ENCODE measurements around the gene CARD14. TPM values are rescaled to one million over a fixed set of nuclear protein-coding genes. Genes with fewer than 3 reads are reported as not detected.

CARD14 gene
- total and polyA plus RNA-seq, 2 of the 13 experiments (the other 11 are each of a cell fraction or from before 2014, with no cell fraction given) = 0.11 TPM; not detected in 1

- TF ChIP-seq THYN1 (CRISPR knock-in tag; IDR thresholded peaks at IDR 0.05; ENCODE audit: borderline replicate concordance, low read depth) = no peak
- no peak for TF ChIP-seq PRMT3 (CRISPR knock-in tag; IDR thresholded peaks at IDR 0.05; ENCODE audit: borderline replicate concordance, low read depth)
- TF ChIP-seq, protein P1, sequence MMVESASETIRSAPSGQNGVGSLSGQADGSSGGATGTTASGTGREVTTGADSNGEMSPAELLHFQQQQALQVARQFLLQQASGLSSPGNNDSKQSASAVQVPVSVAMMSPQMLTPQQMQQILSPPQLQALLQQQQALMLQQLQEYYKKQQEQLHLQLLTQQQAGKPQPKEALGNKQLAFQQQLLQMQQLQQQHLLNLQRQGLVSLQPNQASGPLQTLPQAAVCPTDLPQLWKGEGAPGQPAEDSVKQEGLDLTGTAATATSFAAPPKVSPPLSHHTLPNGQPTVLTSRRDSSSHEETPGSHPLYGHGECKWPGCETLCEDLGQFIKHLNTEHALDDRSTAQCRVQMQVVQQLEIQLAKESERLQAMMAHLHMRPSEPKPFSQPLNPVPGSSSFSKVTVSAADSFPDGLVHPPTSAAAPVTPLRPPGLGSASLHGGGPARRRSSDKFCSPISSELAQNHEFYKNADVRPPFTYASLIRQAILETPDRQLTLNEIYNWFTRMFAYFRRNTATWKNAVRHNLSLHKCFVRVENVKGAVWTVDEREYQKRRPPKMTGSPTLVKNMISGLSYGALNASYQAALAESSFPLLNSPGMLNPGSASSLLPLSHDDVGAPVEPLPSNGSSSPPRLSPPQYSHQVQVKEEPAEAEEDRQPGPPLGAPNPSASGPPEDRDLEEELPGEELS (CRISPR knock-in tag; IDR thresholded peaks at IDR 0.05) = no peak
- no peak for TF ChIP-seq POLR2G (IDR thresholded peaks at IDR 0.05; ENCODE audit: low read depth, low read length)
- TF ChIP-seq ZFP37 (CRISPR knock-in tag; IDR thresholded peaks at IDR 0.05; ENCODE audit: borderline replicate concordance) = no peak
- no peak for TF ChIP-seq HOXD1 (CRISPR knock-in tag; IDR thresholded peaks at IDR 0.05)
- no peak for TF ChIP-seq REL (CRISPR knock-in tag; conservative IDR thresholded peaks at IDR 0.05)
- TF ChIP-seq ZFP36L2 (CRISPR knock-in tag; IDR thresholded peaks at IDR 0.05) = no peak
- TF ChIP-seq ZFP82 (CRISPR knock-in tag; IDR thresholded peaks at IDR 0.05; ENCODE audit: borderline replicate concordance) = no peak
- TF ChIP-seq EZH2 (conservative IDR thresholded peaks at IDR 0.05; ENCODE audit: low read depth, low read length) = peak; percentile 92; the same call in 1 of the 2 replicates
- peak; percentile 69; the same call in 1 of the 2 replicates for TF ChIP-seq MTF2 (CRISPR knock-in tag; IDR thresholded peaks at IDR 0.05; ENCODE audit: borderline replicate concordance)
- no peak for TF ChIP-seq MLLT10 (CRISPR knock-in tag; IDR thresholded peaks at IDR 0.05)
- TF ChIP-seq SCMH1 (CRISPR knock-in tag; IDR thresholded peaks at IDR 0.05; ENCODE audit: borderline replicate concordance) = no peak
- TF ChIP-seq, protein P2, sequence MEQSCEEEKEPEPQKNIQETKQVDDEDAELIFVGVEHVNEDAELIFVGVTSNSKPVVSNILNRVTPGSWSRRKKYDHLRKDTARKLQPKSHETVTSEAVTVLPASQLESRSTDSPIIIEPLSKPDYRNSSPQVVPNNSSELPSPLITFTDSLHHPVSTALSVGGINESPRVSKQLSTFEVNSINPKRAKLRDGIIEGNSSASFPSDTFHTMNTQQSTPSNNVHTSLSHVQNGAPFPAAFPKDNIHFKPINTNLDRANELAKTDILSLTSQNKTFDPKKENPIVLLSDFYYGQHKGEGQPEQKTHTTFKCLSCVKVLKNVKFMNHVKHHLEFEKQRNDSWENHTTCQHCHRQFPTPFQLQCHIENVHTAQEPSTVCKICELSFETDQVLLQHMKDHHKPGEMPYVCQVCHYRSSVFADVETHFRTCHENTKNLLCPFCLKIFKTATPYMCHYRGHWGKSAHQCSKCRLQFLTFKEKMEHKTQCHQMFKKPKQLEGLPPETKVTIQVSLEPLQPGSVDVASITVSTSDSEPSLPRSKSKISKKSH (CRISPR knock-in tag; IDR thresholded peaks at IDR 0.05; ENCODE audit: borderline replicate concordance) = no peak
- TF ChIP-seq ZNF484 (CRISPR knock-in tag; IDR thresholded peaks at IDR 0.05; ENCODE audit: borderline replicate concordance, low read depth) = no peak
- TF ChIP-seq FUBP1 (CRISPR knock-in tag; IDR thresholded peaks at IDR 0.05; ENCODE audit: borderline replicate concordance) = no peak
- TF ChIP-seq, protein P3, sequence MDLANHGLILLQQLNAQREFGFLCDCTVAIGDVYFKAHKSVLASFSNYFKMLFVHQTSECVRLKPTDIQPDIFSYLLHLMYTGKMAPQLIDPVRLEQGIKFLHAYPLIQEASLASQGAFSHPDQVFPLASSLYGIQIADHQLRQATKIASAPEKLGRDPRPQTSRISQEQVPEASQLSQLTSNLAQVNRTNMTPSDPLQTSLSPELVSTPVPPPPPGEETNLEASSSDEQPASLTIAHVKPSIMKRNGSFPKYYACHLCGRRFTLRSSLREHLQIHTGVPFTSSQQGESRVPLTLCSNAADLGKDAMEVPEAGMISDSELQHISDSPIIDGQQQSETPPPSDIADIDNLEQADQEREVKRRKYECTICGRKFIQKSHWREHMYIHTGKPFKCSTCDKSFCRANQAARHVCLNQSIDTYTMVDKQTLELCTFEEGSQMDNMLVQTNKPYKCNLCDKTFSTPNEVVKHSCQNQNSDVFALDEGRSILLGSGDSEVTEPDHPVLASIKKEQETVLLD (CRISPR knock-in tag; IDR thresholded peaks at IDR 0.05; ENCODE audit: low read depth) = no peak
- TF ChIP-seq ZNF724P (CRISPR knock-in tag; IDR thresholded peaks at IDR 0.05; ENCODE audit: borderline replicate concordance) = no peak
- no peak for TF ChIP-seq IRF9 (CRISPR knock-in tag; IDR thresholded peaks at IDR 0.05; ENCODE audit: borderline replicate concordance)
- TF ChIP-seq ZNF207 (IDR thresholded peaks at IDR 0.05; ENCODE audit: borderline replicate concordance) = no peak
- TF ChIP-seq ZNF260 (CRISPR knock-in tag; IDR thresholded peaks at IDR 0.05; ENCODE audit: borderline replicate concordance, low read depth) = no peak
- no peak for TF ChIP-seq ZNF354B (CRISPR knock-in tag; IDR thresholded peaks at IDR 0.05)
- TF ChIP-seq RFXANK (CRISPR knock-in tag; IDR thresholded peaks at IDR 0.05) = no peak
Observed at GRCh38 chr17:80187515-80187941, 17.7 kb downstream of the CARD14 start (continued).
